IMR-90 (cell line): Measurements from ENCODE around the gene TMF1.

ENCODE experiments used
- BHLHE40 ChIP-seq: fragments of 150-350 bp; IDR thresholded peaks from 2 replicates; pipeline ENCODE4 v1.6.1; 2016; ENCODE audit warnings: mild to moderate bottlenecking, low read depth, low read length
- CEBPB ChIP-seq: IDR thresholded peaks from 2 replicates; pipeline ENCODE4 v1.6.1; 2012; ENCODE audit warnings: low read depth, low read length, improper control_type of control experiment
- FOS ChIP-seq: fragments of 150-350 bp; IDR thresholded peaks from 2 replicates; pipeline ENCODE4 v1.6.1; 2016; ENCODE audit warnings: low read depth, low read length
- MAFK ChIP-seq: IDR thresholded peaks from 2 replicates; pipeline ENCODE4 v1.6.1; 2012; ENCODE audit warnings: low read depth, low read length, improper control_type of control experiment
- MAZ ChIP-seq: IDR thresholded peaks from 2 replicates; pipeline ENCODE4 v1.6.1; 2012; ENCODE audit warnings: low read depth, mild to moderate bottlenecking, low read length, improper control_type of control experiment, moderate library complexity, borderline replicate concordance
- MXI1 ChIP-seq: IDR thresholded peaks from 2 replicates; pipeline ENCODE4 v1.6.1; 2012; ENCODE audit warnings: low read depth, mild to moderate bottlenecking, low read length, moderate library complexity, borderline replicate concordance
- NFE2L2 ChIP-seq: fragments of 150-350 bp; IDR thresholded peaks from 2 replicates; pipeline ENCODE4 v1.6.1; 2016; ENCODE audit warnings: low read depth, mild to moderate bottlenecking, low read length
- POLR2A ChIP-seq: IDR thresholded peaks from 2 replicates; pipeline ENCODE4 v1.6.1; 2012; ENCODE audit warnings: mild to moderate bottlenecking, low read depth, low read length
- RAD21 ChIP-seq: IDR thresholded peaks from 2 replicates; pipeline ENCODE4 v1.6.1; 2012; ENCODE audit warnings: low read length, improper control_type of control experiment
- RFX5 ChIP-seq: IDR thresholded peaks from 2 replicates; pipeline ENCODE4 v1.8.0; 2012; ENCODE audit warnings: low read depth, mild to moderate bottlenecking, low read length, moderate library complexity
- SMC3 ChIP-seq: fragments of 150-350 bp; IDR thresholded peaks from 2 replicates; pipeline ENCODE4 v1.6.1; 2016; ENCODE audit warnings: low read depth, mild to moderate bottlenecking, antibody characterized with exemption, low read length, moderate library complexity
- TF ChIP-seq, protein P1 (sequence below): conservative IDR thresholded peaks from 2 replicates; pipeline ENCODE4 v1.5.1; 2012; ENCODE audit warnings: mild to moderate bottlenecking, low read depth, low read length, improper control_type of control experiment
- TF ChIP-seq, protein P2 (sequence below): fragments of 150-350 bp; IDR thresholded peaks from 2 replicates; pipeline ENCODE4 v1.6.1; 2017; ENCODE audit warnings: mild to moderate bottlenecking, antibody characterized with exemption, low read length, low read depth

DNA sequence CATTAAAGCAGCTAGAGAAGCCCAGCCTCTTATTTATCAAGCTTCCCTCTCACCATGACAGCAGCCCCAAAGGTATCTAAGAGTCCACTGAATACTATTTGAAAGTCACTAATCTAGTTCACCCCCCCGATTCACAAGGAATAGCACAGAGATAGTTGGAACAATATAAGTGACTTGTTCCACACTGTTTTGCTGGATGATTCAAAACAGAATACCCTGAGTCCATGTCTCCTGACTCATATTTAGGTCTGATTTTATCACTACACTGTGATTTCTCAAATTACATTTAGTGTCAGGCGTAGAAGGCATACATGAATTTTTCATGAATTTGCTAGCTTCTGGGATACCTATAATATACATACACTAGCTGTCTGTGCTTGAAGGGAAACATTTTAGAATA lies 20.0 kb downstream of the TMF1 start:
- TF ChIP-seq, protein P1, sequence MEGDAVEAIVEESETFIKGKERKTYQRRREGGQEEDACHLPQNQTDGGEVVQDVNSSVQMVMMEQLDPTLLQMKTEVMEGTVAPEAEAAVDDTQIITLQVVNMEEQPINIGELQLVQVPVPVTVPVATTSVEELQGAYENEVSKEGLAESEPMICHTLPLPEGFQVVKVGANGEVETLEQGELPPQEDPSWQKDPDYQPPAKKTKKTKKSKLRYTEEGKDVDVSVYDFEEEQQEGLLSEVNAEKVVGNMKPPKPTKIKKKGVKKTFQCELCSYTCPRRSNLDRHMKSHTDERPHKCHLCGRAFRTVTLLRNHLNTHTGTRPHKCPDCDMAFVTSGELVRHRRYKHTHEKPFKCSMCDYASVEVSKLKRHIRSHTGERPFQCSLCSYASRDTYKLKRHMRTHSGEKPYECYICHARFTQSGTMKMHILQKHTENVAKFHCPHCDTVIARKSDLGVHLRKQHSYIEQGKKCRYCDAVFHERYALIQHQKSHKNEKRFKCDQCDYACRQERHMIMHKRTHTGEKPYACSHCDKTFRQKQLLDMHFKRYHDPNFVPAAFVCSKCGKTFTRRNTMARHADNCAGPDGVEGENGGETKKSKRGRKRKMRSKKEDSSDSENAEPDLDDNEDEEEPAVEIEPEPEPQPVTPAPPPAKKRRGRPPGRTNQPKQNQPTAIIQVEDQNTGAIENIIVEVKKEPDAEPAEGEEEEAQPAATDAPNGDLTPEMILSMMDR = no peak
- TF ChIP-seq POLR2A = no peak
- TF ChIP-seq SMC3 = no peak
- TF ChIP-seq RAD21 = no peak
- no peak for TF ChIP-seq RFX5
- no peak for TF ChIP-seq MAFK
- TF ChIP-seq, protein P2, sequence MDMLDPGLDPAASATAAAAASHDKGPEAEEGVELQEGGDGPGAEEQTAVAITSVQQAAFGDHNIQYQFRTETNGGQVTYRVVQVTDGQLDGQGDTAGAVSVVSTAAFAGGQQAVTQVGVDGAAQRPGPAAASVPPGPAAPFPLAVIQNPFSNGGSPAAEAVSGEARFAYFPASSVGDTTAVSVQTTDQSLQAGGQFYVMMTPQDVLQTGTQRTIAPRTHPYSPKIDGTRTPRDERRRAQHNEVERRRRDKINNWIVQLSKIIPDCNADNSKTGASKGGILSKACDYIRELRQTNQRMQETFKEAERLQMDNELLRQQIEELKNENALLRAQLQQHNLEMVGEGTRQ = no peak
- no peak for TF ChIP-seq BHLHE40
- TF ChIP-seq MXI1 = no peak
- no peak for TF ChIP-seq CEBPB
- no peak for TF ChIP-seq MAZ
- no peak for TF ChIP-seq FOS
- TF ChIP-seq NFE2L2 = no peak
